Nephron progenitor cell (in vitro differentiated cells): Measurements from ENCODE around the gene DPY19L3.
A peak's percentile ranks its signal among the peaks of the same experiment; 100 is the strongest.

Source experiments
- DNase-seq: peaks from one replicate; pipeline ENCODE4 v3.0.0; 2021
- H3K27ac Mint-ChIP-seq: 2 replicates; pipeline ENCODE4 v1.8.0; 2021; ENCODE audit warnings: mild to moderate bottlenecking, moderate library complexity, mixed read lengths
- H3K27me3 Mint-ChIP-seq: 2 replicates; pipeline ENCODE4 v1.8.0; 2021; ENCODE audit warnings: mild to moderate bottlenecking, low read depth, mixed read lengths; ENCODE audit not compliant: poor library complexity
- H3K36me3 Mint-ChIP-seq: 2 replicates; pipeline ENCODE4 v1.8.0; 2021; ENCODE audit warnings: low read depth, mixed read lengths
- H3K4me1 Mint-ChIP-seq: 2 replicates; pipeline ENCODE4 v1.8.0; 2021; ENCODE audit warnings: mixed read lengths
- H3K4me3 Mint-ChIP-seq: 2 replicates; pipeline ENCODE4 v1.8.0; 2021; ENCODE audit warnings: mild to moderate bottlenecking, moderate library complexity, mixed read lengths
- H3K9me3 Mint-ChIP-seq: 2 replicates; pipeline ENCODE4 v1.8.0; 2021; ENCODE audit warnings: mild to moderate bottlenecking, moderate library complexity, mixed read lengths
- TF ChIP-seq, protein P1 (sequence below): fragments of 200-600 bp; sonication (generic); IDR thresholded peaks from 2 replicates; pipeline ENCODE4 v1.5.0; 2021; ENCODE audit warnings: antibody characterized with exemption

DPY19L3 gene

DNA sequence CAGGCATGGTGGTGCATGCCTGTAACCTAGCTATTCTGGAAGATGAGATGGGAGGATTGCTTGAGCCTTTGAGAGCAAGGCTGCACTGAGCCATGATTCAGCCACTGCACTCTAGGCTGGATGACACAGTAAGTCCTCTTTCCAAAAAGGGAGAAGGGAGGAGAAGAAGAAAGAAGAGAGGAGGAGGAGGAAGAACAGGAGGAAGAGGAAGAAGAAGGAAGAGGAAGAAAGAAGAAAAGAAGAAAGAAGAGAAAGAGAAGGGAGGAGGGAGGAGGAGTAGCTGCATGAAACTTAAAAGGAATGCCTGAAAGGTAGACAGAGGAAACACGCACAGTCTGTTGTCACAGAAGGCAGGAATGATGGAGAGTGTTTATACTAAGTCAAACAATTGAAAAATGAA lies 3.6 kb upstream of the DPY19L3 start:
- Mint-ChIP-seq H3K4me3 (peak overlapping the region; percentile 13), H3K27me3 (no peaks in the 10 kb centered on the region), H3K36me3 (peaks cover 4% of the 10 kb centered on the region), H3K9me3 (no peaks in the 10 kb centered on the region), H3K4me1 (peaks cover 38% of the 10 kb centered on the region), H3K27ac (peak overlapping the region; percentile 87)
- DNase-seq, result no peak
- TF ChIP-seq, protein P1, sequence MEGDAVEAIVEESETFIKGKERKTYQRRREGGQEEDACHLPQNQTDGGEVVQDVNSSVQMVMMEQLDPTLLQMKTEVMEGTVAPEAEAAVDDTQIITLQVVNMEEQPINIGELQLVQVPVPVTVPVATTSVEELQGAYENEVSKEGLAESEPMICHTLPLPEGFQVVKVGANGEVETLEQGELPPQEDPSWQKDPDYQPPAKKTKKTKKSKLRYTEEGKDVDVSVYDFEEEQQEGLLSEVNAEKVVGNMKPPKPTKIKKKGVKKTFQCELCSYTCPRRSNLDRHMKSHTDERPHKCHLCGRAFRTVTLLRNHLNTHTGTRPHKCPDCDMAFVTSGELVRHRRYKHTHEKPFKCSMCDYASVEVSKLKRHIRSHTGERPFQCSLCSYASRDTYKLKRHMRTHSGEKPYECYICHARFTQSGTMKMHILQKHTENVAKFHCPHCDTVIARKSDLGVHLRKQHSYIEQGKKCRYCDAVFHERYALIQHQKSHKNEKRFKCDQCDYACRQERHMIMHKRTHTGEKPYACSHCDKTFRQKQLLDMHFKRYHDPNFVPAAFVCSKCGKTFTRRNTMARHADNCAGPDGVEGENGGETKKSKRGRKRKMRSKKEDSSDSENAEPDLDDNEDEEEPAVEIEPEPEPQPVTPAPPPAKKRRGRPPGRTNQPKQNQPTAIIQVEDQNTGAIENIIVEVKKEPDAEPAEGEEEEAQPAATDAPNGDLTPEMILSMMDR, result no peak

DNA sequence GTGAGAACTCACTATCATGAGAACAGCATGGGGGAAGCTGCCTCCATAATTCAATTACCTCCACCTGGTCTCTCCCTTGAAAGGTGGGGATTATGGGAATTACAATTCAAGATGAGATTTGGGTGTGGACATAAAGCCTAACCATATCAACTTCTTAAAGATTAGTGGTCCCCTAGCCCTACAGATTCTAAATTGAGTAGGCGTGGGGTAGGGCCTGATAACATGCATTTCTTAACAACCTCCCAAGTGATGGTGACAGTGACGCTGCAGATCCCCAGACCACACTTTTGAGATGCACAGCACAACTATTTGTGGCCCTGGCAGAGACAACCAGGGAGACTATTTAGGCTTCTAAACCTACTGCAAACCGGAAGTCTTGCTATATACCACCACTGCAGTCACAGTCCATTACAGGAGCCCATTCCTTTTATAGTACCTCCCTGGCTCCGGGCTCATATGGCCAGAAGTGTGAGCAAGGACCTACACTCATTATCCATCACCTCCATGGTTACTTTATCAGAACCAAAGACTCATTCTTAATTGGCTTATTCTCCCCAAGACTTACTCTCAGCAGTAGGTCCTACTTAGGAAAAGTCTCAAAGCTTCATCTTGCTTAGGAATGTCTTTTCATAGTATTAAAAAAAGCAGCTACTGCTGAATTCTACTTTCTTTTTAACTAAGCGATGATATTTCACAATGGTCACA lies 2.1 kb upstream of the DPY19L3 start:
- no peak overlapping the region for H3K27ac Mint-ChIP-seq
- no peaks in the 10 kb centered on the region for H3K27me3 Mint-ChIP-seq
- peaks cover 47% of the 10 kb centered on the region for H3K4me1 Mint-ChIP-seq
- peaks cover 15% of the 10 kb centered on the region for H3K36me3 Mint-ChIP-seq
- DNase-seq, result no peak
- H3K4me3 Mint-ChIP-seq, result peak overlapping the region; percentile 89
- TF ChIP-seq, protein P1, result no peak
- no peaks in the 10 kb centered on the region for H3K9me3 Mint-ChIP-seq

DNA sequence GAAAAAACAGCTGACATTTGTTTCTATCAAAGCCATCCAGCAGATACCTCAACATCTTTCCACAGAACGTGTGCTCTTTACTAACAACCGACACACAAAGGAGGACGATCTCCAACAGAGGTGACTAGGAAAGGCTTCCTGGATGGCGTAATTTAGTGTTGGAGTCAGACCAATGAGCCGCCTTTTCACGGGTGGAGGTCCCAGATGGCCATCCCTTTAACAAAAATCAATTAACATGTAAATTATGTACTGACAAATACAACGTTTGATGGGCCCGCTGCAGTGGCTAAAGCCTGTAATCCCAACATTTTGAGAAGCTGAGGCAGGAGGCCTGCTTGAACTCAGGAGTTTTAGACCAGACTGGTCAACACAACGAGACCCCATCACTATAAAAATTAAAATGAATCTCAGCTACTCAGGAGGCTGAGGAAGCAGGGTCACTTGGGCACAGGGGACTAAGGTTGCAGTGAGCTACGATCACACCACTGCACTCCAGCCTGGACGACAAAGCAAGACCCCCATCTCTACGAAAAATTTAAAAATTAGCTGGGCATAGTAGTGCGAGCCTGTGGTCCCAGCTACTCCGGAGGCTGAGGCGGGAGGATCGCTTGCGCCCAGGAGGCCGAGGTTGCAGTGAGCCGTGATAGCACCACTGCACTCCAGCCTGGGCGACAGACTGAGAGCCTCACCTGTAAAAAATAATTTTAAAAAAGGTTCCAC lies 1.2 kb upstream of the DPY19L3 start:
- TF ChIP-seq, protein P1, result no peak
- no peak for DNase-seq
- Mint-ChIP-seq H3K4me3 (peak overlapping the region; percentile 89), H3K9me3 (no peaks in the 10 kb centered on the region), H3K4me1 (peaks cover 48% of the 10 kb centered on the region), H3K27ac (peak overlapping the region; percentile 96), H3K27me3 (no peaks in the 10 kb centered on the region), H3K36me3 (peaks cover 25% of the 10 kb centered on the region)

DNA sequence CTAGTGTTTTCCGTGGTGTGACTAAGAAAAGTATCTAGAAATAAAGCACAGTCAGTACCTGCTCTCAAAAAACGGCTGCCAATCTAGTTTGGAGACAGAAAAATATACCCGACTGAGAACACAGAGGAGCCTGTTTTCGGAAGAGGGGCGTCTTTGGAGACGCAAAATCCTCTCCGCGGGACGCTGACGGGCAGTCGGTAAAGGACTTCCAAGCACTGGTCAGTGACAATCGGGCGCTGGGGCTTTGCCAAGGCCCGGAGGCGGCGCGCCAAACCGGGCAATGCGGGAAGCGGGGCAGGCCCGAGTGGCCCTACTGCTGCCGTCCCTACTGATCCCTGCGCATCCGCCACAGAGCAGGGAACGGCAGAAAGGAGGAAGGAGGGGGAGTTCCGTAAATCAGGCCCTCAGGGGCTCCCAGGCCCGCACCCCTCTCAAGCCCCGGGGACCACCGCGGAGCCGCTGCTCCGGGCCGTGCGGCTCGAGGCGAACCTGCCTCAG lies 588 bp upstream of the DPY19L3 start:
- Mint-ChIP-seq H3K4me1 (peaks cover 48% of the 10 kb centered on the region), H3K9me3 (no peaks in the 10 kb centered on the region), H3K36me3 (peaks cover 27% of the 10 kb centered on the region), H3K27me3 (no peaks in the 10 kb centered on the region), H3K27ac (peak overlapping the region; percentile 96), H3K4me3 (peak overlapping the region; percentile 89)
- TF ChIP-seq, protein P1, result no peak
- peak; percentile 60 for DNase-seq

DNA sequence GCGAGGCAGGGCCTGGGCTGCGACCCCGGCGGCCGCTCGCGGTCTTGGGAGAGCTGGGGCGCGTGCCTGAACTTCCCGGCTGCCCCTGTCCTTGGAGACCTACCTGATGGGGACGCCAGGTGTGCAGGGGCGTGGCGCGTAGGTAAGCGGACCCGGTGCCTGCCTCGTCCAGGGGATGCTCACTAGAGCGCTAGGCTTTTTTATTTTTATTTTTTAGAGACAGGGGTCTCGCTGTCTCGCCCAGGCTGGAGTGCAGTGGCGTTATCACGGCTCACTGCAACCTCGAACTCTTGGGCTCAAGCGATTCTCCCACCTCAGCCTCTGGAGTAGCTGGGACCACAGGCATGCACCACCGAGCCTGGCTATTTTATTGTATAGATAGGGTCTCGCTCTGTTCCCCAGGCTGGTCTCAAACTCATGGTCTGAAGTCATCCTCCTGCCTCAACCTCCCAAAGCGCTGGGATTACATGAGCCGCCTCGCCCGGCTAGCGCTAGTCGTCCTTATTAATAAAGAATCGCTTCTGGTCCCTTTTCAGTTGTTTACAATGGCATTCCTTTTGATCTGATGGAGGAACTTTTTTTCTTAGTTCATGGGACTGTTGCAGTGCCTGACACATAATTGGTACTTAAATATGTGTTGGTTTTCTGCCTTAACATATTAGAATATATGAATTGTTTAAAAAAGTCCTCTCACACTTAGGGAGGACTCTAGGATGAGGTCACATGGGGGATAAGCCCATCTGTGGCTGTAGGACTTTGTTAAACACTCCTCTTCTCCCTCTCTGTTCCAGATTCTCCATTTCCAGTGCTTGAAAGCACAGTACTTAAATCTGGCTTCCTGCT lies 812 bp downstream of the DPY19L3 start:
- Mint-ChIP-seq H3K36me3 (peaks cover 38% of the 10 kb centered on the region), H3K4me1 (peaks cover 48% of the 10 kb centered on the region), H3K27ac (peak overlapping the region; percentile 68), H3K9me3 (no peaks in the 10 kb centered on the region), H3K4me3 (peak overlapping the region; percentile 90), H3K27me3 (no peaks in the 10 kb centered on the region)
- TF ChIP-seq, protein P1, result no peak
- no peak for DNase-seq
